GM12892 (cell line): ENCODE results near the gene TEX11.

Experiments
- POLR2A ChIP-seq: IDR thresholded peaks from 2 replicates; pipeline ENCODE4 v1.6.1; 2011; ENCODE audit warnings: low read depth, low read length, control low read depth
- POLR2AphosphoS5 ChIP-seq: IDR thresholded peaks from 2 replicates; pipeline ENCODE4 v1.6.1; 2011; ENCODE audit warnings: low read depth, low read length, control low read depth
- TAF1 ChIP-seq: IDR thresholded peaks from 2 replicates; pipeline ENCODE4 v1.6.1; 2011; ENCODE audit warnings: low read depth, mild to moderate bottlenecking, control low read depth, low read length, borderline replicate concordance

DNA sequence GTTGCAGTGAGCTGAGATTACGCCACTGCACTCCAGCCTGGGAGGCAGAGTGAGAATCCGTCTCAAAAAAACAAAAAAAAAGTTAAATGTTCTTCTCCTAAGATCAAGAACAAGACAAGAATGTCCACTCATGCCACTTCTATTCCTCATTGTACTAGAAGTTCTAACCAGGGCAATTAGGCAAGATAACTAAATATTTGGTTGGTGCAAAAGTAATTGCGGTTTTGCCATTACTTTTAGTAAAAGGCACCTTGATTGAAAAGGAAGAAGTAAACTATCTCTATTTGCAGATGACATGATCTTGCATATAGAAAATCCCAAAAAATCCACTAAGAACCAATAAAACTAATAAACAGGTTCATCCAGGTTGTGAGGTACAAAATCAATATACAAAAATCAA, 46.4 kb upstream of the TEX11 start:
- TF ChIP-seq POLR2A (no peak), POLR2AphosphoS5 (no peak), TAF1 (no peak)
